Testis (tissue), 3 donors: Measurements from ENCODE around the gene ARHGEF28. TPM values are rescaled to one million over a fixed set of nuclear protein-coding genes. Genes with fewer than 3 reads are reported as not detected.

Source experiments
- DNase-seq: peaks from one replicate; pipeline ENCODE4 v3.0.0-alpha.2; 2019
- H3K27ac ChIP-seq, 2 donors: fragments of 200-600 bp; sonication (generic); one replicate each; pipeline ENCODE4 v1.5.1; 2019
- H3K27me3 ChIP-seq: fragments of 200-600 bp; sonication (generic); one replicate; pipeline ENCODE4 v1.5.1; 2019
- H3K36me3 ChIP-seq: fragments of 200-600 bp; sonication (generic); one replicate; pipeline ENCODE4 v1.5.1; 2017; ENCODE audit warnings: low read depth; ENCODE audit errors: missing control alignments
- H3K4me1 ChIP-seq: fragments of 200-600 bp; sonication (generic); one replicate; pipeline ENCODE4 v1.5.1; 2019
- H3K4me3 ChIP-seq, 2 donors: fragments of 200-600 bp; sonication (generic); one replicate each; pipeline ENCODE4 v1.5.1; 2017 to 2019
- H3K9me3 ChIP-seq: fragments of 200-600 bp; sonication (generic); one replicate; pipeline ENCODE4 v1.5.1; 2017
- POLR2A ChIP-seq: fragments of 450-650 bp; IDR thresholded peaks from one replicate; pipeline ENCODE4 v1.6.1; 2017; ENCODE audit warnings: antibody characterized with exemption, mild to moderate bottlenecking, moderate library complexity
- WGBS, 2 donors: methylation state at CpG; one replicate each; pipeline ENCODE4 v1.1.5; 2018; 5-methylcytosine and 5-hydroxymethylcytosine counted together
- intact Hi-C: fragments of 100-400 bp; cut with DNase I; formaldehyde crosslinking; loops from one replicate; pipeline ENCODE4 v1.15.1; 2023; ENCODE audit warnings: low total_unique reads
- polyA plus RNA-seq: library from polyadenylated mRNA; stranded (reverse); fragments of 350-450 nt; fragmentation: Illumina TruSeq; extraction: RNeasy Lipid Tissue Mini Kit (QIAGEN cat#74804); gene quantifications from one replicate; pipeline ENCODE4 v1.2.3, GENCODE V29; 2014; ENCODE audit warnings: low read depth, low replicate concordance; ENCODE audit not compliant: insufficient read depth
- total RNA-seq, 2 donors: library from RNA; depleted of rRNA; stranded (reverse); fragments of >200 nt; gene quantifications; one replicate each; pipeline ENCODE4 v1.2.3, GENCODE V29; 2016
- TF ChIP-seq, protein P1 (sequence below), 3 experiments: fragments of 450-650 bp in 2 of 3; fragments of 200-600 bp in 1 of 3; sonication (generic) in 1 of 3; IDR thresholded peaks; one replicate each; pipeline ENCODE4 v1.5.1; 2016 to 2019; ENCODE audit warnings: antibody characterized with exemption in 3 of 3, mild to moderate bottlenecking in 2 of 3, moderate library complexity in 1 of 3

The ARHGEF28 gene
- total and polyA plus RNA-seq, 3 donors from 2014 or later: 3.9 to 8.7 (median 8.0) TPM

DNA sequence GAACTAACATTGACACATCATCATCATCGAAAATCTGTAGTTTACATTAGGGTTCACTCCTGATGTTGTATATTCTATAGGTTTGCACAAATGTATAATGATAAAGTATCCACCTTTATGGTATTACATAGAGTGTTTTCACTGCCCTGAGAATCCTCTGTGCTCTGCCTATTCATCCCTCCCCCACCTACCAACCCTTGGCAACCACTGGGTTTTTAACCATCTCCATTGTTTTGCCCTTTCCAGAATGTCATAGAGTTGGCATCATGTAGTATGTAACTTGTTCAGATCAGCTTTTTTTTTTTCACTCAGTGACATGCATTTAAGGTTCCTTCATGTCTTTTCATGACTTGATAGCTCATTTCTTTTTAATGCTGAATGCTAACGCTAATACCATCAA, 106.0 kb downstream of the ARHGEF28 start:
- no peaks in the 10 kb centered on the region for H3K27me3 ChIP-seq
- no peaks in the 10 kb centered on the region for H3K9me3 ChIP-seq
- WGBS, 2 donors: 95% methylated on average over 2 of the region's 2 CpGs
- intact Hi-C loops: no loop called here
- H3K36me3 ChIP-seq: no peaks in the 10 kb centered on the region
- no peak overlapping the region for H3K27ac ChIP-seq
- no peak overlapping the region for H3K4me3 ChIP-seq
- TF ChIP-seq, protein P1, sequence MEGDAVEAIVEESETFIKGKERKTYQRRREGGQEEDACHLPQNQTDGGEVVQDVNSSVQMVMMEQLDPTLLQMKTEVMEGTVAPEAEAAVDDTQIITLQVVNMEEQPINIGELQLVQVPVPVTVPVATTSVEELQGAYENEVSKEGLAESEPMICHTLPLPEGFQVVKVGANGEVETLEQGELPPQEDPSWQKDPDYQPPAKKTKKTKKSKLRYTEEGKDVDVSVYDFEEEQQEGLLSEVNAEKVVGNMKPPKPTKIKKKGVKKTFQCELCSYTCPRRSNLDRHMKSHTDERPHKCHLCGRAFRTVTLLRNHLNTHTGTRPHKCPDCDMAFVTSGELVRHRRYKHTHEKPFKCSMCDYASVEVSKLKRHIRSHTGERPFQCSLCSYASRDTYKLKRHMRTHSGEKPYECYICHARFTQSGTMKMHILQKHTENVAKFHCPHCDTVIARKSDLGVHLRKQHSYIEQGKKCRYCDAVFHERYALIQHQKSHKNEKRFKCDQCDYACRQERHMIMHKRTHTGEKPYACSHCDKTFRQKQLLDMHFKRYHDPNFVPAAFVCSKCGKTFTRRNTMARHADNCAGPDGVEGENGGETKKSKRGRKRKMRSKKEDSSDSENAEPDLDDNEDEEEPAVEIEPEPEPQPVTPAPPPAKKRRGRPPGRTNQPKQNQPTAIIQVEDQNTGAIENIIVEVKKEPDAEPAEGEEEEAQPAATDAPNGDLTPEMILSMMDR (IDR thresholded peaks at IDR 0.05): no peak
- no peak for TF ChIP-seq POLR2A
- DNase-seq: no peak
- H3K4me1 ChIP-seq: peaks cover 20% of the 10 kb centered on the region

DNA sequence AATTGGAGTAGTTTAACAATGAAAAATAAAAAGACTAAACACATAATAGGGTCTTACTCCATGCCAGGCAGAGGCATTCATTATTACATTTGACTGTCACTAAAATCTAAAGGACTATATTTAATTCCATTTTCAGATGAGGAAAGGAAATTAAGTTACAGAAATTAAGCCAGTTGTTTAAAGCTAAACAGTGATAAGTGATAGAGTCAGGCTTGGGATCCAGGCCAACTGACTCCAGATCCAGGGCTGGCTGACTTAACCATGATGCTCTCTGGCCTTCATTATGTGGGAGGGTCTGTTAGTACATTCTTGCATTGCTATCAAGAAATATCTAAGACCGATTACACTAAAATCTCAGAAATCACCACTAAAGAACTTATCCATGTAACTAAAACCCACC, 107.2 kb downstream of the ARHGEF28 start:
- DNase-seq: no peak
- TF ChIP-seq POLR2A: no peak
- TF ChIP-seq, protein P1 (IDR thresholded peaks at IDR 0.05): no peak
- H3K4me3 ChIP-seq: no peak overlapping the region
- H3K36me3 ChIP-seq: no peaks in the 10 kb centered on the region
- H3K27me3 ChIP-seq: no peaks in the 10 kb centered on the region
- H3K4me1 ChIP-seq: peaks cover 11% of the 10 kb centered on the region
- no peaks in the 10 kb centered on the region for H3K9me3 ChIP-seq
- WGBS, 2 donors: 61 to 64% methylated on average over 1 of the region's 1 CpG
- intact Hi-C loops: no loop called here
- H3K27ac ChIP-seq: no peak overlapping the region

DNA sequence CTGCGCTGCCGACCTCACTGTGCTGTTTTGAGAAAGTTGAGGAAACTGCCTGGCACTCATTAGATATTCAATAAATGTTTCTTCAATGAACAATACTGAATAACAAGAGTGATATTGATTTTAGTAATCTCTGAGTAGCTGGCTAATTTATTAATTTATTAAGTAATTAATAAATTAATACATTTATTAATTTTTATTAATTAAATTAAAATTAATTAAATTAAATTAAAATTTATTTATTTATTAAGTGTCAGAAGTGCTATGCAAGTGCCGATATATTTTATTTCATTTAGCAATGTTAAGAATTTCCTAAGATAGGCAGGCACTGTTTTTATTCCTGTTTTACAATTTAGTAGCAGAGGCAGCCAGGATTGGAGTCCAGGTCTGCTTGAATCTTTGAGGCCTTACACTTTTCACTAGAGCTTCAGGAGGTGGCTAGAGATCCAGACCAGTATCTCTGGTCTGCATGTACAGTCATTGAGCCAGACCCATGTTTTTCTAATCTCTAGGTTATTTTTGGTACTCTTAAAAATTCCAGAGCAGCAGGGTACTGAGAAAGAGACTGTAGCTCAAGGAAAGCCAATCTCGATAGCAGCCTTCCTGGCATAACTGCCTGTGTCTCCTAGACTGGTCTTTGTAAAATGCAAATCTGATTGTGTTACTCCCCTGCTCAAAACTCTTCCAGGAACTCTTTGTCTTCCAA, 109.2 kb downstream of the ARHGEF28 start:
- Histone ChIP-seq H3K36me3 (no peaks in the 10 kb centered on the region), H3K27ac (no peak overlapping the region)
- DNase-seq: no peak

DNA sequence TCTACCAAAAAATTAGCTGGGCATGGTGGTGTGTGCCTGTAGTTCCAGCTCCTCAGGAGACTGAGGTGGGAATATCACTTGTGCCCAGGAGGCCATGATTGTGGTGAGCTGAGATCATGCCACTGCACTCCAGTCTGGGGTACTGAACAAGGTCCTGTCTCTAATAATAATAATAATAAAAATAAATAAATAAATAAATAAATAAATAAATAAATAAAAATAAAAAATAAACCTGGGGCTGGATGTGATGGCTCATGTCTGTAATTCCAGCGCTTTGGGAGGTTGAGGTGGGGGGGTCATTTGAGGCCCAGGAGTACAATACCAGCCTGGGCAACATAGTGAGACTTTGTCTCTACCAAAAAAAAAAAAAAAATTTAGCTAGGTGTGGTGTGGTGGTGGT, 113.7 kb downstream of the ARHGEF28 start:
- TF ChIP-seq POLR2A: no peak
- TF ChIP-seq, protein P1 (IDR thresholded peaks at IDR 0.05): no peak
- Histone ChIP-seq H3K27me3 (no peaks in the 10 kb centered on the region), H3K36me3 (no peaks in the 10 kb centered on the region), H3K27ac (no peak overlapping the region), H3K4me1 (peaks cover 5% of the 10 kb centered on the region), H3K9me3 (no peaks in the 10 kb centered on the region), H3K4me3 (no peak overlapping the region)
- intact Hi-C loops: no loop called here
- DNase-seq: no peak
- WGBS, 2 donors: 96 to 100% methylated on average over 1 of the region's 1 CpG

More for the DNA sequence above, 109.2 kb downstream of the ARHGEF28 start:
- WGBS, 2 donors: 33 to 76% methylated on average over 4 of the region's 4 CpGs
- TF ChIP-seq POLR2A: no peak
- TF ChIP-seq, protein P1 (IDR thresholded peaks at IDR 0.05): no peak
- H3K4me1 ChIP-seq: peaks cover 5% of the 10 kb centered on the region
- H3K4me3 ChIP-seq: no peak overlapping the region
- intact Hi-C loops: no loop called here
- no peaks in the 10 kb centered on the region for H3K27me3 ChIP-seq
- H3K9me3 ChIP-seq: no peaks in the 10 kb centered on the region

DNA sequence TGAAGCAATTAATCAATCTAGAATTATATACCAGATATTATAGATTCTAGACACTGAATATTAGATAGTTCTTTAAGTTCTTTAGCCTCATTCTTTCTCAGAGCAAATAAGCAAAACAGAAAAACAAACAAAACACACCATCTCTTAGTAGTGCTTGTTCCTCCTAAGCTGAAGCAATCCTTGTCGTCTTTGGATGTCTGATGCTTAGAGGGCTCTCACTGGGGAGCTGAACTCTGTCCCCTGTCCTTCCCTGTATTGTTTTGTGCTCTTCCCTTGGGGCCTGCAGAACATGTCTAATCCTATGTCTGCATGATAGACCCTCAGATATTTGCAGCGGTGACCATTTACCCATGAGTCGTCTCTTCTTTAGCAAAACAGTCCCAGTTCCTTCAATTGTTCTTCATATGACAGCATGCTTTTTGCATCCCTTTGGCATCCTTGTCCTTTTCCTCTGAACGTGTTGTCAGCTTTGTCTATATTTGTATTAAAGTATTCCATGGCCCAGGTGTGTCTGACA, 114.3 kb downstream of the ARHGEF28 start:
- H3K36me3 ChIP-seq: no peaks in the 10 kb centered on the region
- intact Hi-C loops: no loop called here
- DNase-seq: no peak
- H3K9me3 ChIP-seq: no peaks in the 10 kb centered on the region
- H3K4me1 ChIP-seq: peaks cover 4% of the 10 kb centered on the region
- H3K4me3 ChIP-seq: no peak overlapping the region
- no peaks in the 10 kb centered on the region for H3K27me3 ChIP-seq
- no peak overlapping the region for H3K27ac ChIP-seq
- no peak for TF ChIP-seq POLR2A
- TF ChIP-seq, protein P1 (IDR thresholded peaks at IDR 0.05): no peak
- WGBS, 2 donors: 64 to 75% methylated on average over 4 of the region's 4 CpGs
